SK-N-SH (cell line): Measurements from ENCODE around the gene FLACC1. TPM values are rescaled to one million over a fixed set of nuclear protein-coding genes. Genes with fewer than 3 reads are reported as not detected.

ENCODE experiments used
- CTCF ChIA-PET: fragments of 300-600, 350-600 bp; formaldehyde crosslinking; extraction: SDS; loops from one replicate; lab custom pipeline; 2021; lab: Yijun Ruan, JAX
- POLR2A ChIA-PET: fragments of 350-600 bp; sonication (Branson Sonifier 250); formaldehyde crosslinking; extraction: SDS; loops from one replicate; lab custom pipeline; 2020; ENCODE audit warnings: antibody characterized with exemption, inconsistent platforms; lab: Yijun Ruan, JAX
- DNase-seq: peaks from one replicate; pipeline ENCODE4 v3.0.0; 2012
- H2AFZ ChIP-seq: fragments of 200-600 bp; sonication (generic); 2 replicates; pipeline ENCODE4 v1.8.1; 2016; ENCODE audit warnings: antibody characterized with exemption, mild to moderate bottlenecking, low read depth
- H3F3A ChIP-seq: fragments of 200-600 bp; sonication (generic); replicated peaks from 2 replicates; pipeline ENCODE3; 2016; ENCODE audit warnings: antibody characterized with exemption, mild to moderate bottlenecking; ENCODE audit not compliant: insufficient read depth
- H3K27ac ChIP-seq, 2 experiments: fragments of 200-500 bp in 1 of 2; fragments of 200-600 bp in 1 of 2; sonication (Bioruptor generic) in 1 of 2; sonication (generic), shearing (Covaris generic) in 1 of 2; 2 replicates each; pipeline versions ENCODE4 v1.5.1 to v1.6.1; 2014 to 2016; ENCODE audit warnings: low read depth in 2 of 2, inconsistent platforms in 1 of 2, low read length in 1 of 2, mild to moderate bottlenecking in 1 of 2, mixed read lengths in 1 of 2
- H3K27me3 ChIP-seq: fragments of 200-600 bp; sonication (generic), shearing (Covaris generic); 2 replicates; pipeline ENCODE4 v1.6.1; 2016; ENCODE audit warnings: mixed run types; ENCODE audit not compliant: insufficient read depth
- H3K36me3 ChIP-seq, 2 experiments: fragments of 200-500 bp in 1 of 2; fragments of 200-600 bp in 1 of 2; sonication (Bioruptor generic) in 1 of 2; sonication (generic) in 1 of 2; replicated peaks in 1 of 2; 2 replicates each; pipeline versions ENCODE3 to v1.5.1; 2014 to 2016; ENCODE audit warnings: low read length in 1 of 2, mild to moderate bottlenecking in 1 of 2; ENCODE audit not compliant: insufficient read depth in 2 of 2, control insufficient read depth in 1 of 2
- H3K4me1 ChIP-seq, 2 experiments: fragments of 200-500 bp in 1 of 2; fragments of 200-600 bp in 1 of 2; sonication (Bioruptor generic) in 1 of 2; sonication (generic), shearing (Covaris generic) in 1 of 2; 2 replicates each; pipeline versions ENCODE4 v1.5.1 to v1.6.1; 2014 to 2016; ENCODE audit warnings: low read depth in 1 of 2, low read length in 1 of 2, mixed run types in 1 of 2; ENCODE audit not compliant: insufficient read depth in 2 of 2, control insufficient read depth in 1 of 2
- H3K4me2 ChIP-seq: fragments of 200-600 bp; sonication (generic), shearing (Covaris generic); 2 replicates; pipeline ENCODE4 v1.6.1; 2017; ENCODE audit warnings: mixed run types
- H3K4me3 ChIP-seq, 2 experiments: fragments of 200-500 bp in 1 of 2; fragments of 200-600 bp in 1 of 2; sonication (Bioruptor generic) in 1 of 2; sonication (generic), shearing (Covaris generic) in 1 of 2; 2 replicates each; pipeline versions ENCODE4 v1.5.1 to v1.8.1; 2014 to 2016; ENCODE audit warnings: low read depth in 2 of 2, inconsistent platforms in 1 of 2, low read length in 1 of 2, mild to moderate bottlenecking in 1 of 2, mixed read lengths in 1 of 2, moderate library complexity in 1 of 2
- H3K79me2 ChIP-seq: fragments of 200-600 bp; sonication (generic); 2 replicates; pipeline ENCODE4 v1.8.1; 2017; ENCODE audit warnings: mild to moderate bottlenecking; ENCODE audit not compliant: insufficient read depth
- H3K9ac ChIP-seq: fragments of 200-600 bp; sonication (generic); 2 replicates; pipeline ENCODE4 v1.6.1; 2017; ENCODE audit warnings: mixed run types
- H3K9me2 ChIP-seq: fragments of 200-600 bp; sonication (generic); 2 replicates; pipeline ENCODE4 v1.6.1; 2017; ENCODE audit warnings: mixed run types
- H3K9me3 ChIP-seq: fragments of 200-600 bp; sonication (generic); 2 replicates; pipeline ENCODE4 v1.6.1; 2017; ENCODE audit warnings: mixed run types, mild to moderate bottlenecking, moderate library complexity
- H4K20me1 ChIP-seq: fragments of 200-600 bp; sonication (generic); 2 replicates; pipeline ENCODE4 v1.6.1; 2017; ENCODE audit warnings: mild to moderate bottlenecking, mixed run types; ENCODE audit not compliant: insufficient read depth
- CHD2 ChIP-seq: fragments of 150-350 bp; IDR thresholded peaks from 2 replicates; pipeline ENCODE4 v1.6.1; 2018; ENCODE audit warnings: low read length; ENCODE audit not compliant: partially characterized antibody
- CTCF ChIP-seq: fragments of 200-600 bp; sonication (generic); IDR thresholded peaks from 2 replicates; pipeline ENCODE4 v1.6.1; 2017; ENCODE audit warnings: antibody characterized with exemption, mild to moderate bottlenecking, moderate library complexity
- ELF1 ChIP-seq: IDR thresholded peaks from 2 replicates; pipeline ENCODE4 v1.4.0; 2012
- EP300 ChIP-seq, 2 experiments: IDR thresholded peaks; 2 replicates each; pipeline versions ENCODE4 v1.4.0 to v1.6.1; 2012; ENCODE audit warnings: borderline replicate concordance in 1 of 2, low read depth in 1 of 2, low read length in 1 of 2
- FOSL2 ChIP-seq: IDR thresholded peaks from 2 replicates; pipeline ENCODE4 v1.4.0; 2012; ENCODE audit warnings: low read depth, mild to moderate bottlenecking, moderate library complexity, borderline replicate concordance
- FOXM1 ChIP-seq: IDR thresholded peaks from 2 replicates; pipeline ENCODE4 v1.4.0; 2012; ENCODE audit warnings: low read depth, mild to moderate bottlenecking
- GABPA ChIP-seq: IDR thresholded peaks from 2 replicates; pipeline ENCODE4 v1.4.0; 2012; ENCODE audit warnings: low read depth, mild to moderate bottlenecking
- JUND ChIP-seq: IDR thresholded peaks from 2 replicates; pipeline ENCODE4 v1.4.0; 2012
- MXI1 ChIP-seq: IDR thresholded peaks from 2 replicates; pipeline ENCODE4 v1.6.1; 2012; ENCODE audit warnings: mild to moderate bottlenecking, low read depth, low read length, improper control_type of control experiment
- NFIC ChIP-seq: IDR thresholded peaks from 2 replicates; pipeline ENCODE4 v1.4.0; 2012; ENCODE audit warnings: borderline replicate concordance
- PBX3 ChIP-seq: IDR thresholded peaks from 2 replicates; pipeline ENCODE4; 2012
- POLR2AphosphoS5 ChIP-seq: IDR thresholded peaks from 2 replicates; pipeline ENCODE4 v1.6.1; 2012; ENCODE audit warnings: low read depth, low read length
- RFX5 ChIP-seq: IDR thresholded peaks from 2 replicates; pipeline ENCODE4 v1.6.1; 2012; ENCODE audit warnings: mild to moderate bottlenecking, improper control_type of control experiment, low read length
- SIN3A ChIP-seq: IDR thresholded peaks from 2 replicates; pipeline ENCODE4 v1.6.1; 2012; ENCODE audit warnings: low read depth, mild to moderate bottlenecking, low read length, moderate library complexity, borderline replicate concordance
- TAF1 ChIP-seq: IDR thresholded peaks from 2 replicates; pipeline ENCODE4 v1.6.1; 2012; ENCODE audit warnings: low read depth, mild to moderate bottlenecking, low read length, moderate library complexity, borderline replicate concordance
- TCF12 ChIP-seq: IDR thresholded peaks from 2 replicates; pipeline ENCODE4 v1.4.0; 2012
- YY1 ChIP-seq: IDR thresholded peaks from 2 replicates; pipeline ENCODE4 v1.4.0; 2012; ENCODE audit warnings: low read depth, mild to moderate bottlenecking
- WGBS: methylation state at CpG from one replicate; pipeline ENCODE4 v1.1.6; 2017; ENCODE audit warnings: low lambda C conversion rate; 5-methylcytosine and 5-hydroxymethylcytosine counted together
- polyA plus RNA-seq, 3 experiments: library from polyadenylated mRNA; depleted of rRNA; stranded (reverse); fragments of >200 nt; gene quantifications; 2 replicates each; pipeline ENCODE4 v1.2.3, GENCODE V29; 2012
- TF ChIP-seq, protein P1 (sequence below): fragments of 150-350 bp; IDR thresholded peaks from 2 replicates; pipeline ENCODE4 v1.6.1; 2016; ENCODE audit warnings: mild to moderate bottlenecking, low read depth, low read length

The FLACC1 gene
- polyA plus RNA-seq, 1 of the 3 experiments (the other 2 are of a cell fraction): 0.35 TPM

- TF ChIP-seq CTCF (peak; percentile 4), MXI1 (no peak)
- Histone ChIP-seq H3K9me2 (no peaks in the 10 kb centered on the region), H3K9me3 (no peaks in the 10 kb centered on the region), H3K4me2 (peak overlapping the region; percentile 89), H4K20me1 (no peaks in the 10 kb centered on the region), H3K27ac (peak overlapping the region; percentile 81 to 96), H3K4me3 (peak overlapping the region; percentile 54 to 60), H3K36me3 (no peaks in the 10 kb centered on the region), H3K27me3 (no peaks in the 10 kb centered on the region), H3K9ac (peak overlapping the region; percentile 92), H3K4me1 (peaks cover 0 to 13% of the 10 kb centered on the region in 2 experiments; a peak in 2 of 4 replicates), H2AFZ (peak overlapping the region; percentile 96; the same call in 1 of the 2 replicates), H3F3A (peaks cover 17% of the 10 kb centered on the region), H3K79me2 (peaks cover 40% of the 10 kb centered on the region)
- DNase-seq: no peak
- ChIA-PET CTCF (no interaction called here), POLR2A (interaction anchor here (1.3 kb wide), 1 partner anchor 12 kb away, joined by 3 read pairs; no protein-coding TSS in a partner anchor)
- 54% methylated on average over 15 of the region's 15 CpGs for WGBS
Measured at GRCh38 chr2:201258666-201259615, 98.2 kb downstream of the FLACC1 start.

GRCh38 chr2:201257956-201258665, 99.0 kb downstream of the FLACC1 start:
- Histone ChIP-seq H3K9me3 (no peaks in the 10 kb centered on the region), H3K4me3 (peak overlapping the region; percentile 54 to 60), H3K36me3 (no peaks in the 10 kb centered on the region), H3K9me2 (no peaks in the 10 kb centered on the region), H3K27me3 (no peaks in the 10 kb centered on the region), H2AFZ (peak overlapping the region; percentile 96), H3K27ac (peak overlapping the region; percentile 81 to 96), H4K20me1 (no peaks in the 10 kb centered on the region), H3K4me1 (peaks cover 0 to 4% of the 10 kb centered on the region in 2 experiments; a peak in 2 of 4 replicates), H3F3A (peaks cover 13% of the 10 kb centered on the region), H3K9ac (peak overlapping the region; percentile 92), H3K4me2 (peak overlapping the region; percentile 89), H3K79me2 (peaks cover 32% of the 10 kb centered on the region)
- 26% methylated on average over 10 of the region's 10 CpGs for WGBS
- ChIA-PET CTCF (no interaction called here), POLR2A (no interaction called here)
- no peak for DNase-seq
- TF ChIP-seq SIN3A (peak; percentile 64; the same call in 1 of the 2 replicates), CTCF (peak; percentile 16; the same call in 1 of the 2 replicates), CHD2 (no peak), FOSL2 (peak; percentile 80), ELF1 (peak; percentile 42; the same call in 1 of the 2 replicates), POLR2AphosphoS5 (peak; percentile 75), TAF1 (peak; percentile 32; the same call in 1 of the 2 replicates), YY1 (0 out of 2 replicates have a peak, but pooled peaks have one; percentile 29), EP300 (IDR thresholded peaks at IDR 0.05; ENCODE audit: borderline replicate concordance in 1 of 2, low read depth in 1 of 2, low read length in 1 of 2) (peak in 1 of 2 experiments; percentile 45; a peak in 1 of 4 replicates), PBX3 (no peak), FOXM1 (no peak), TCF12 (peak; percentile 16), JUND (peak; percentile 79), RFX5 (no peak), NFIC (peak; percentile 55), GABPA (peak; percentile 13; the same call in 1 of the 2 replicates)
- TF ChIP-seq, protein P1, sequence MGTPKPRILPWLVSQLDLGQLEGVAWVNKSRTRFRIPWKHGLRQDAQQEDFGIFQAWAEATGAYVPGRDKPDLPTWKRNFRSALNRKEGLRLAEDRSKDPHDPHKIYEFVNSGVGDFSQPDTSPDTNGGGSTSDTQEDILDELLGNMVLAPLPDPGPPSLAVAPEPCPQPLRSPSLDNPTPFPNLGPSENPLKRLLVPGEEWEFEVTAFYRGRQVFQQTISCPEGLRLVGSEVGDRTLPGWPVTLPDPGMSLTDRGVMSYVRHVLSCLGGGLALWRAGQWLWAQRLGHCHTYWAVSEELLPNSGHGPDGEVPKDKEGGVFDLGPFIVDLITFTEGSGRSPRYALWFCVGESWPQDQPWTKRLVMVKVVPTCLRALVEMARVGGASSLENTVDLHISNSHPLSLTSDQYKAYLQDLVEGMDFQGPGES: no peak
